Prostate gland (tissue), 2 donors: ENCODE measurements around the gene TOR1B. TPM values are rescaled to one million over a fixed set of nuclear protein-coding genes. Genes with fewer than 3 reads are reported as not detected.

Experiments
- DNase-seq: peaks from one replicate; pipeline ENCODE4 v3.0.0-alpha.2; 2019; ENCODE audit warnings: low spot score
- H3K27ac ChIP-seq, 2 donors: fragments of 200-600 bp; sonication (generic); 2 replicates each; pipeline ENCODE4 v1.5.1; 2017 to 2019
- H3K27me3 ChIP-seq: fragments of 200-600 bp; sonication (generic); replicated peaks from 2 replicates; pipeline ENCODE4 v1.5.1; 2019; ENCODE audit not compliant: insufficient read depth
- H3K36me3 ChIP-seq, 2 donors: fragments of 200-600 bp; sonication (generic); 1 replicate in 1 of 2; 2 replicates in 1 of 2; pipeline versions ENCODE4 v1.5.1 to v1.8.1; 2017 to 2019
- H3K4me1 ChIP-seq: fragments of 200-600 bp; sonication (generic); replicated peaks from 2 replicates; pipeline ENCODE4 v1.5.1; 2019
- H3K4me3 ChIP-seq, 2 donors: fragments of 200-600 bp; sonication (generic); 2 replicates each; pipeline ENCODE4 v1.5.1; 2017 to 2019
- H3K9me3 ChIP-seq: fragments of 200-600 bp; sonication (generic); 2 replicates; pipeline ENCODE4 v1.5.1; 2017
- CTCF ChIP-seq, 4 experiments: fragments of 200-600 bp in 2 of 4; fragments of 450-650 bp in 2 of 4; sonication (generic) in 2 of 4; IDR thresholded peaks; 1 replicate in 3 of 4; 2 replicates in 1 of 4; pipeline ENCODE4 v1.5.1; 2016 to 2019; ENCODE audit warnings: antibody characterized with exemption in 4 of 4, mild to moderate bottlenecking in 2 of 4, moderate library complexity in 2 of 4
- POLR2A ChIP-seq: fragments of 450-650 bp; IDR thresholded peaks from one replicate; pipeline ENCODE4 v1.6.1; 2016; ENCODE audit warnings: antibody characterized with exemption, mild to moderate bottlenecking
- POLR2AphosphoS5 ChIP-seq: sonication (generic); formaldehyde crosslinking; IDR thresholded peaks from one replicate; pipeline ENCODE4 v1.6.1; 2017; ENCODE audit warnings: antibody characterized with exemption
- WGBS: methylation state at CpG from one replicate; pipeline ENCODE4 v1.1.5; 2018; 5-methylcytosine and 5-hydroxymethylcytosine counted together
- intact Hi-C: fragments of 100-400 bp; cut with DNase I; formaldehyde crosslinking; loops from one replicate; pipeline ENCODE4 v1.14.2; 2022
- total RNA-seq, 2 donors: library from RNA; depleted of rRNA; stranded (reverse); fragments of >200 nt; gene quantifications; one replicate each; pipeline ENCODE4 v1.1.0, GENCODE V29; 2016

TOR1B gene
- total RNA-seq, 2 donors from 2014 or later: 31.4 to 35.7 TPM

GRCh38 chr9:129848712-129849441 is 45.9 kb downstream of the TOR1B start:
- TF ChIP-seq POLR2A (no peak), POLR2AphosphoS5 (no peak), CTCF (IDR thresholded peaks at IDR 0.05) (no peak)
- intact Hi-C loops: no loop called here
- Histone ChIP-seq H3K27me3 (no peaks in the 10 kb centered on the region), H3K4me1 (no peaks in the 10 kb centered on the region), H3K36me3 (no peaks in the 10 kb centered on the region), H3K27ac (no peak overlapping the region), H3K4me3 (no peak overlapping the region), H3K9me3 (no peaks in the 10 kb centered on the region)
- WGBS: 66% methylated on average over 4 of the region's 4 CpGs
- DNase-seq: no peak

DNA sequence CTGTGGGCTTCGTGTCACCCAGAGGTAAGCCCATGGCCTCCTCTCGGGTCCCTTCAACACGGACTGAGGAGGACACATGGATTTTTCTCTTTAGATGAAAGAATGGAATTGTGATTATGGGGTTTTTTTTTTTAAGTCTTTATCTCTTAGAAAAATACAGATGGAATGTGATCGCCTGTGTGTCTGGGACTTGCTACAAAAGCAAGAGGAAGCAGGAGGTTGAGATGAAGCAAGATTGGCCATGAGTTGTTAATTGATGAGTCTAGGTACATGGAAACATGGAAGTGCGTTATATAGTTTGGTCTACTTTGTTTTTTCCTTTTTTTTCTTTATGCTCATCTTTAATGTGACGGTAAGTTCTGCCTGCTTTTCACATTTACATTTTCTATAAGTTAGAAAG is 46.9 kb downstream of the TOR1B start:
- intact Hi-C loops: no loop called here
- 87% methylated on average over 6 of the region's 6 CpGs for WGBS
- no peak for DNase-seq
- Histone ChIP-seq H3K9me3 (no peaks in the 10 kb centered on the region), H3K4me1 (no peaks in the 10 kb centered on the region), H3K27me3 (no peaks in the 10 kb centered on the region), H3K27ac (peak overlapping the region in 1 of 2 donors; percentile 64), H3K36me3 (no peaks in the 10 kb centered on the region), H3K4me3 (no peak overlapping the region)
- TF ChIP-seq CTCF (IDR thresholded peaks at IDR 0.05) (no peak), POLR2AphosphoS5 (no peak), POLR2A (no peak)

DNA sequence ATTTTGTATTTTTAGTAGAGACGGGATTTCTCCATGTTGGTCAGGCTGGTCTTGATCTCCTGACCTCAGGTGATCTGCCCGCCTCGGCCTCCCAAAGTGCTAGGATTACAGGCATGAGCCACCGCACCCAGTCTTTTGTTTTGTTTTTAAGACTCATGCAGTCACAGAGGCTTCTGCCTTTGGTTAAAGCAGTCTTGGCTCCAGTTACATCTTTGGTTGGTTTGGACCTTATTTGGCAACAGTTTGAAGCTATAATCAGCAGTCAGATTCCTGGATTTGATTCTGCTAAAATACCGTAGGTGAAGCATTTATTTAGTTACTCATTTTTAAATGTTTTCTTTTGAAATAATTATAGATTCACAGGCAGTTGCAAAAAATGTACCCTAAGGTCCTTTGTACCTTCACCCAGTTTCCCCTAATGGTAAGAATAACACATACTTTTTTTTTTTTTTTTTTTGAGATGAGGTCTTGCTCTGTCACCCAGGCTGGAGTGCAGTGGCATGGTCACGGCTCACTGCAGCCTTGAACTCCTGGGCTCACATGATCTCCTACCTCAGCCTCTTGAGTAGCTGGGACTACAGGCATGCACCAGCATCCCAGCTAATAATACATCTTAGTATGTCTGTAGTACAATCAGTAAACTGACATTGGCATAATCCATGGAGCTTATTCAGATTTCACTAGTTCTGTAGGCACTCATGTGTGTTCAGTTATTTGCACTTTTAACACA is 48.0 kb downstream of the TOR1B start:
- Histone ChIP-seq H3K36me3 (no peaks in the 10 kb centered on the region), H3K4me1 (no peaks in the 10 kb centered on the region), H3K27ac (peak overlapping the region; percentile 61 to 64), H3K4me3 (no peak overlapping the region), H3K27me3 (no peaks in the 10 kb centered on the region), H3K9me3 (no peaks in the 10 kb centered on the region)
- intact Hi-C loops: no loop called here
- no peak for DNase-seq
- TF ChIP-seq POLR2A: no peak
- TF ChIP-seq POLR2AphosphoS5: peak; percentile 15
- WGBS: 71% methylated on average over 6 of the region's 6 CpGs

GRCh38 chr9:129851821-129852220 is 48.8 kb downstream of the TOR1B start:
- Histone ChIP-seq H3K36me3 (peaks cover 0 to 5% of the 10 kb centered on the region in 2 donors), H3K9me3 (no peaks in the 10 kb centered on the region), H3K4me3 (no peak overlapping the region), H3K27me3 (no peaks in the 10 kb centered on the region), H3K27ac (peak overlapping the region; percentile 39 to 64), H3K4me1 (no peaks in the 10 kb centered on the region)
- intact Hi-C loops: no loop called here
- DNase-seq: no peak
- WGBS: 74% methylated on average over 5 of the region's 5 CpGs
- TF ChIP-seq CTCF (IDR thresholded peaks at IDR 0.05) (no peak), POLR2A (no peak), POLR2AphosphoS5 (no peak)

GRCh38 chr9:129852579-129852978 is 49.6 kb downstream of the TOR1B start:
- intact Hi-C loops: no loop called here
- Histone ChIP-seq H3K4me1 (no peaks in the 10 kb centered on the region), H3K4me3 (no peak overlapping the region), H3K27ac (peak overlapping the region; percentile 39 to 64), H3K9me3 (no peaks in the 10 kb centered on the region), H3K27me3 (no peaks in the 10 kb centered on the region), H3K36me3 (peaks cover 0 to 7% of the 10 kb centered on the region in 2 donors)
- peak; percentile 72 for TF ChIP-seq POLR2AphosphoS5
- TF ChIP-seq CTCF (IDR thresholded peaks at IDR 0.05): no peak
- no peak for TF ChIP-seq POLR2A
- WGBS: 50% methylated on average over 5 of the region's 5 CpGs
- peak; percentile 60 for DNase-seq
